NCI-H2171 (cell line): Measurements from ENCODE around the gene TCF7L2.

Experiments used
- DNase-seq: peaks from one replicate; lab custom pipeline; 2025; lab: John Stamatoyannopoulos, UW

TCF7L2 gene

GRCh38 chr10:113179265-113179664 lies 229.2 kb downstream of the TCF7L2 start:
- no peak for DNase-seq

GRCh38 chr10:113179966-113180365 lies 229.9 kb downstream of the TCF7L2 start:
- no peak for DNase-seq

GRCh38 chr10:113180401-113181154 lies 230.5 kb downstream of the TCF7L2 start:
- DNase-seq = no peak

GRCh38 chr10:113182154-113182553 lies 232.1 kb downstream of the TCF7L2 start:
- DNase-seq = no peak

- no peak for DNase-seq
These were observed 233.5 kb downstream of the TCF7L2 start for GRCh38 chr10:113183573-113183972.

- DNase-seq = no peak
These were observed 237.2 kb downstream of the TCF7L2 start for GRCh38 chr10:113187063-113187777.

- DNase-seq = no peak
These were observed 249.4 kb downstream of the TCF7L2 start for GRCh38 chr10:113199459-113199858.

GRCh38 chr10:113202011-113202410 lies 252.0 kb downstream of the TCF7L2 start:
- no peak for DNase-seq

- no peak for DNase-seq
These were observed 257.9 kb downstream of the TCF7L2 start for GRCh38 chr10:113207924-113208323.

GRCh38 chr10:113213035-113213434 lies 263.0 kb downstream of the TCF7L2 start:
- no peak for DNase-seq

GRCh38 chr10:113214331-113214730 lies 264.3 kb downstream of the TCF7L2 start:
- DNase-seq = no peak

GRCh38 chr10:113216102-113216501 lies 266.1 kb downstream of the TCF7L2 start:
- DNase-seq = no peak
